Tibial artery (tissue), 4 donors: ENCODE data around the gene ZC3H4.

Experiments used
- DNase-seq, 2 donors: peaks; one replicate each; pipeline ENCODE4 v3.0.0-alpha.2; 2019
- H3K27ac ChIP-seq, 2 donors: fragments of 200-600 bp; sonication (generic) in 1 of 2; 1 replicate in 1 of 2; 2 replicates in 1 of 2; pipeline ENCODE4 v1.5.1; 2018 to 2019; ENCODE audit warnings: mild to moderate bottlenecking in 1 of 2
- H3K27me3 ChIP-seq, 2 donors: fragments of 200-600 bp; sonication (generic) in 1 of 2; one replicate each; pipeline versions ENCODE4 v1.5.1 to v1.6.0; 2016 to 2019
- H3K36me3 ChIP-seq, 3 donors: fragments of 200-600 bp; sonication (generic) in 2 of 3; one replicate each; pipeline ENCODE4 v1.5.1; 2016 to 2019; ENCODE audit warnings: mild to moderate bottlenecking in 2 of 3
- H3K4me1 ChIP-seq, 4 donors: fragments of 200-600 bp; sonication (generic) in 2 of 4; 1 replicate in 3 of 4; 2 replicates in 1 of 4; pipeline ENCODE4 v1.5.1; 2016 to 2019
- H3K4me3 ChIP-seq, 2 donors: fragments of 200-600 bp; sonication (generic) in 1 of 2; 1 replicate in 1 of 2; 2 replicates in 1 of 2; pipeline ENCODE4 v1.5.1; 2018 to 2019; ENCODE audit warnings: mild to moderate bottlenecking in 2 of 2
- H3K9me3 ChIP-seq, 3 donors: fragments of 200-600 bp; sonication (generic) in 1 of 3; one replicate each; pipeline ENCODE4 v1.5.1; 2016 to 2019
- CTCF ChIP-seq, 2 experiments: fragments of 200-600 bp in 1 of 2; fragments of 450-650 bp in 1 of 2; IDR thresholded peaks; one replicate each; pipeline ENCODE4 v1.5.1; 2017 to 2019; ENCODE audit warnings: antibody characterized with exemption in 2 of 2, mild to moderate bottlenecking in 1 of 2, moderate library complexity in 1 of 2
- intact Hi-C: fragments of 100-400 bp; cut with DNase I; formaldehyde crosslinking; loops from one replicate; pipeline ENCODE4 v1.15.0; 2023; ENCODE audit warnings: low total_unique reads

Gene ZC3H4

DNA sequence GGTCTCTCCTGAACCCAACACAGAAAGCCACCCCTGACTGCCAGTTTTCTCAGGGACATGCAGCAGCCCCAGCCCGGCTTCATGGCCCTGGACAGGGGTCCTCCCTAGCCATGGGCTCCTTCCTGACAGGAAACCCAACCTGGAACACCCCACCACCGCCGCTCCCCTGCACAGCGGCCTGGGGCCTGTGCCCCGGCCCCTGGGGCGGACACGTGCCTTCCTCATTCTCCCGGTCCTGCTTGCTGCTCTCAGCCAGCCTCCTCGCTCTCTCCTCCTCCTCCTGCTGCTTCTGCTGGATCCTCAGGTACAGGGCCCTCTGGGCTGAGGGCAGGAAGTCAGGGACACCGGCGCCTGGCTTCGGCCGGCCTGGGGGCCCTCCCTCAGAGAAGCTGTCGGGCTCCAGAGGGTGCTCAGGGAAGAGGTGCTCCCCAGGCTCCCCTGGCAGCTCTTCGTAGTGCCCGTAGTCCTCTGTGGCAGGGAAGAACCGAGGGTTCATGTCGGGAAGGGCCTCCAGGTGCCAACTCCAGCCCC is 44.6 kb downstream of the ZC3H4 start:
- no peak overlapping the region for H3K27ac ChIP-seq
- no peaks in the 10 kb centered on the region for H3K9me3 ChIP-seq
- no peaks in the 10 kb centered on the region for H3K4me1 ChIP-seq
- intact Hi-C loops = no loop called here
- no peaks in the 10 kb centered on the region for H3K27me3 ChIP-seq
- TF ChIP-seq CTCF (IDR thresholded peaks at IDR 0.05) = no peak
- no peak for DNase-seq
- peaks cover 53 to 97% (median 85%) of the 10 kb centered on the region in 3 donors for H3K36me3 ChIP-seq
- H3K4me3 ChIP-seq = no peak overlapping the region

- H3K27ac ChIP-seq = no peak overlapping the region
- no peaks in the 10 kb centered on the region for H3K4me1 ChIP-seq
- H3K4me3 ChIP-seq = no peak overlapping the region
- intact Hi-C loops = no loop called here
- DNase-seq = no peak
- TF ChIP-seq CTCF (IDR thresholded peaks at IDR 0.05) = no peak
- H3K9me3 ChIP-seq = no peaks in the 10 kb centered on the region
- H3K27me3 ChIP-seq = no peaks in the 10 kb centered on the region
- peaks cover 53 to 95% (median 78%) of the 10 kb centered on the region in 3 donors for H3K36me3 ChIP-seq
These were observed 45.3 kb downstream of the ZC3H4 start for GRCh38 chr19:47068246-47068645.

GRCh38 chr19:47067215-47067847 is 46.2 kb downstream of the ZC3H4 start:
- H3K4me1 ChIP-seq = no peaks in the 10 kb centered on the region
- DNase-seq = no peak
- H3K27me3 ChIP-seq = no peaks in the 10 kb centered on the region
- H3K27ac ChIP-seq = no peak overlapping the region
- intact Hi-C loops = no loop called here
- H3K9me3 ChIP-seq = no peaks in the 10 kb centered on the region
- peaks cover 48 to 85% (median 69%) of the 10 kb centered on the region in 3 donors for H3K36me3 ChIP-seq
- TF ChIP-seq CTCF (IDR thresholded peaks at IDR 0.05) = no peak
- H3K4me3 ChIP-seq = no peak overlapping the region

- Histone ChIP-seq H3K4me3 (no peak overlapping the region), H3K36me3 (peaks cover 41 to 78% (median 62%) of the 10 kb centered on the region in 3 donors), H3K27me3 (no peaks in the 10 kb centered on the region), H3K27ac (no peak overlapping the region), H3K9me3 (no peaks in the 10 kb centered on the region), H3K4me1 (no peaks in the 10 kb centered on the region)
- no peak for TF ChIP-seq CTCF (IDR thresholded peaks at IDR 0.05)
- intact Hi-C loops = no loop called here
- no peak for DNase-seq
These were observed 47.0 kb downstream of the ZC3H4 start for GRCh38 chr19:47066376-47067214.

- no peak for TF ChIP-seq CTCF (IDR thresholded peaks at IDR 0.05)
- no peak overlapping the region for H3K4me3 ChIP-seq
- peaks cover 34 to 65% (median 48%) of the 10 kb centered on the region in 3 donors for H3K36me3 ChIP-seq
- DNase-seq = no peak
- H3K27me3 ChIP-seq = no peaks in the 10 kb centered on the region
- H3K27ac ChIP-seq = no peak overlapping the region
- intact Hi-C loops = no loop called here
- H3K4me1 ChIP-seq = no peaks in the 10 kb centered on the region
- no peaks in the 10 kb centered on the region for H3K9me3 ChIP-seq
These were observed 48.3 kb downstream of the ZC3H4 start for GRCh38 chr19:47065242-47065641.
